ENCODE data around the gene TMC1.

Gene TMC1

GRCh38 chr9:72836790-72837189 lies 315.4 kb downstream of the TMC1 start:
- DNase-seq = no peak
- 91% methylated on average over 6 of the region's 6 CpGs for WGBS
- Histone ChIP-seq H3K14ac (ENCODE audit: low read length in 2 of 2) (no peak overlapping the region), H3K4ac (ENCODE audit: low read depth in 1 of 2, low read length in 2 of 2) (no peak overlapping the region), H3K9ac (ENCODE audit: low read length) (no peak overlapping the region), H2BK12ac (ENCODE audit: low read length in 2 of 2) (no peak overlapping the region), H4K8ac (ENCODE audit: low read length) (no peak overlapping the region), H3K27ac (ENCODE audit: low read length, poor library complexity, severe bottlenecking) (no peak overlapping the region), H4K91ac (ENCODE audit: low read length) (no peak overlapping the region), H3K9me3 (ENCODE audit: control insufficient read depth, low read length) (no peaks in the 10 kb centered on the region), H3K79me1 (replicated peaks; ENCODE audit: low read length, poor library complexity, severe bottlenecking) (no peaks in the 10 kb centered on the region), H3K4me3 (ENCODE audit: insufficient read depth in 1 of 2, low read depth in 1 of 2, low read length in 2 of 2) (no peak overlapping the region), H3K4me2 (ENCODE audit: low read length, poor library complexity, severe bottlenecking) (no peak overlapping the region), H2BK5ac (ENCODE audit: low read depth, low read length, poor library complexity, severe bottlenecking) (no peak overlapping the region), H3K18ac (ENCODE audit: low read depth in 1 of 2, low read length in 2 of 2) (no peak overlapping the region), H2AFZ (ENCODE audit: low read depth, low read length) (no peak overlapping the region), H3K4me1 (ENCODE audit: control insufficient read depth, insufficient read depth, low read depth, low read length) (no peaks in the 10 kb centered on the region), H3K23ac (ENCODE audit: low read length in 2 of 2) (no peak overlapping the region), H2BK15ac (ENCODE audit: low read depth, poor library complexity, severe bottlenecking) (no peak overlapping the region), H2BK120ac (ENCODE audit: low read depth, low read length) (no peak overlapping the region), H3K36me3 (ENCODE audit: control insufficient read depth in 1 of 2, insufficient read depth in 2 of 2, low read depth in 1 of 2, low read length in 2 of 2) (no peaks in the 10 kb centered on the region), H2AK5ac (ENCODE audit: low read length, severe bottlenecking) (no peak overlapping the region), H3K27me3 (ENCODE audit: control insufficient read depth in 1 of 2, insufficient read depth in 1 of 2, low read length in 2 of 2) (no peaks in the 10 kb centered on the region)

GRCh38 chr9:72839085-72839484 lies 317.7 kb downstream of the TMC1 start:
- Histone ChIP-seq H3K4me2 (ENCODE audit: low read length, poor library complexity, severe bottlenecking) (no peak overlapping the region), H2AFZ (ENCODE audit: low read depth, low read length) (no peak overlapping the region), H3K9ac (ENCODE audit: low read length) (no peak overlapping the region), H3K18ac (ENCODE audit: low read depth in 1 of 2, low read length in 2 of 2) (no peak overlapping the region), H3K79me1 (replicated peaks; ENCODE audit: low read length, poor library complexity, severe bottlenecking) (no peaks in the 10 kb centered on the region), H3K14ac (ENCODE audit: low read length in 2 of 2) (no peak overlapping the region), H4K91ac (ENCODE audit: low read length) (no peak overlapping the region), H2BK120ac (ENCODE audit: low read depth, low read length) (no peak overlapping the region), H3K4me1 (ENCODE audit: control insufficient read depth, insufficient read depth, low read depth, low read length) (no peaks in the 10 kb centered on the region), H3K27me3 (ENCODE audit: control insufficient read depth in 1 of 2, insufficient read depth in 1 of 2, low read length in 2 of 2) (peaks cover 0 to 3% of the 10 kb centered on the region in 2 experiments), H2BK5ac (ENCODE audit: low read depth, low read length, poor library complexity, severe bottlenecking) (no peak overlapping the region), H3K36me3 (ENCODE audit: control insufficient read depth in 1 of 2, insufficient read depth in 2 of 2, low read depth in 1 of 2, low read length in 2 of 2) (no peaks in the 10 kb centered on the region), H2BK15ac (ENCODE audit: low read depth, poor library complexity, severe bottlenecking) (no peak overlapping the region), H3K27ac (ENCODE audit: low read length, poor library complexity, severe bottlenecking) (no peak overlapping the region), H3K9me3 (ENCODE audit: control insufficient read depth, low read length) (no peaks in the 10 kb centered on the region), H3K23ac (ENCODE audit: low read length in 2 of 2) (no peak overlapping the region), H3K4ac (ENCODE audit: low read depth in 1 of 2, low read length in 2 of 2) (no peak overlapping the region), H4K8ac (ENCODE audit: low read length) (no peak overlapping the region), H2BK12ac (ENCODE audit: low read length in 2 of 2) (no peak overlapping the region), H2AK5ac (ENCODE audit: low read length, severe bottlenecking) (no peak overlapping the region), H3K4me3 (ENCODE audit: insufficient read depth in 1 of 2, low read depth in 1 of 2, low read length in 2 of 2) (no peak overlapping the region)
- DNase-seq = peak; percentile 8
- WGBS = 91% methylated on average over 3 of the region's 3 CpGs

DNA sequence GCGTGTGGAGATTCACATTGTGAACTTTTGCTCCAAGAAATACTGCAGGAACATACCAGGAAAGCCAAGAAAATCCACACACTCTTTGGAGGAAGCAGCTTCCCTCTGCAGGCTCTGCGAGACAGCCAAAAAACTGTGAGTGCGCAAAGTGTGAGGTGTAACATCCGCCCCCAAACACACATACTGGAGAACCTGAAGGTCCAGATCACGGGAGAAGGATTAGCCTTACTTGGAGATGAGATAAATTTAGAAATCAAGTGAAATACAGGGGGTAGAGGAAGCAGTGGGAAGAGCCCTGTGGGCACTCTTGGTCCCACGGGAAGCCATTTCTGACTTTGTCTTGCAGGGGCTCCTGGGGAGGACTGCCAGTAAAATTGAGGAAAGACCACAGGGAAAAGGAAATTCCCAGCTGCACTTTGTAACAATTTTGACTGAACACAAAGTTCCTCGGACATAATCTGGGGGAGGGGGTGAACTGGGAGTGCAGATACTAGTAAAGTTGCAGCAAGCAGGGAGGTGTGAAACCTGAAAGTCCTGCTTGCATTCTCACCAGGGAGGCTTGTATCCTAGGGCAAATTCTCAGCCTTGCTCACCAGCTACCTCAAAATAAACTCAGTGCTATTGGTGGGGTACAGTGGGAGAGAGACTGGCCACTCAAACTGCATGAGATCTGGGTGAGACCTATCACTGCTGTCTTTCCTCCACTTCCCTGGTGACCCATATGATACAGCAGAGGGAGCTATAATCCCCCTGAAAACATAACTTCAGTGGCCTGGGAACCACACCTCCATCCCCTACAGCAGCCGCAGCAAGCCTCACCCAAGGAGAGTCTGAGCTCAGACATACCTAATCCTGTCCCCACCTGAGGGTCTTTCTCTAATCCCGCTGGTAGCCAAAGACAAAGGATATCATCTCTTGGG lies 322.4 kb downstream of the TMC1 start:
- Histone ChIP-seq H2BK5ac (ENCODE audit: low read depth, low read length, poor library complexity, severe bottlenecking) (no peak overlapping the region), H3K18ac (ENCODE audit: low read depth in 1 of 2, low read length in 2 of 2) (no peak overlapping the region), H3K36me3 (ENCODE audit: control insufficient read depth in 1 of 2, insufficient read depth in 2 of 2, low read depth in 1 of 2, low read length in 2 of 2) (no peaks in the 10 kb centered on the region), H3K79me1 (replicated peaks; ENCODE audit: low read length, poor library complexity, severe bottlenecking) (no peaks in the 10 kb centered on the region), H3K4ac (ENCODE audit: low read depth in 1 of 2, low read length in 2 of 2) (no peak overlapping the region), H2AK5ac (ENCODE audit: low read length, severe bottlenecking) (no peak overlapping the region), H3K9me3 (ENCODE audit: control insufficient read depth, low read length) (peaks cover 8% of the 10 kb centered on the region), H3K27me3 (ENCODE audit: control insufficient read depth in 1 of 2, insufficient read depth in 1 of 2, low read length in 2 of 2) (peaks cover 0 to 3% of the 10 kb centered on the region in 2 experiments), H4K91ac (ENCODE audit: low read length) (no peak overlapping the region), H3K4me3 (ENCODE audit: insufficient read depth in 1 of 2, low read depth in 1 of 2, low read length in 2 of 2) (no peak overlapping the region), H3K4me2 (ENCODE audit: low read length, poor library complexity, severe bottlenecking) (no peak overlapping the region), H3K9ac (ENCODE audit: low read length) (no peak overlapping the region), H3K4me1 (ENCODE audit: control insufficient read depth, insufficient read depth, low read depth, low read length) (no peaks in the 10 kb centered on the region), H3K23ac (ENCODE audit: low read length in 2 of 2) (no peak overlapping the region), H2BK15ac (ENCODE audit: low read depth, poor library complexity, severe bottlenecking) (no peak overlapping the region), H2AFZ (ENCODE audit: low read depth, low read length) (no peak overlapping the region), H2BK12ac (ENCODE audit: low read length in 2 of 2) (no peak overlapping the region), H2BK120ac (ENCODE audit: low read depth, low read length) (no peak overlapping the region), H4K8ac (ENCODE audit: low read length) (no peak overlapping the region), H3K14ac (ENCODE audit: low read length in 2 of 2) (no peak overlapping the region), H3K27ac (ENCODE audit: low read length, poor library complexity, severe bottlenecking) (no peak overlapping the region)
- DNase-seq = peak; percentile 16
- 75% methylated on average over 9 of the region's 9 CpGs for WGBS

DNA sequence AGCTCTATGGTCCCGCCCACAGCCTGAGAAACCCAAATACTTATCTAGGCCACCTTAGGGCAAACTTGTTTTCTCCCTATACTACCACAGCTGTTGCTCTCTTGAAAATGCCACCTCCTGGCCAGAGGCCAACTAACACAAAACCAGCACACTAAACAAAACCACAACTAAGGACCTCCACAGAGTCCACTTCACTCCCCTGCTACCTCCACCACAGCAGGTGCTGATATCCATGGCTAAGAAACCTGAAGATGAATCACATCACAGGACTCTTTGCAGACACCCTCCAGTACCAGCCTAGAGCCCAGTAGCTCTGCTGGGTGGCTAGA lies 323.0 kb downstream of the TMC1 start:
- Histone ChIP-seq H2AK5ac (ENCODE audit: low read length, severe bottlenecking) (no peak overlapping the region), H3K18ac (ENCODE audit: low read depth in 1 of 2, low read length in 2 of 2) (no peak overlapping the region), H3K79me1 (replicated peaks; ENCODE audit: low read length, poor library complexity, severe bottlenecking) (no peaks in the 10 kb centered on the region), H2BK12ac (ENCODE audit: low read length in 2 of 2) (no peak overlapping the region), H3K4ac (ENCODE audit: low read depth in 1 of 2, low read length in 2 of 2) (no peak overlapping the region), H4K8ac (ENCODE audit: low read length) (no peak overlapping the region), H3K27ac (ENCODE audit: low read length, poor library complexity, severe bottlenecking) (no peak overlapping the region), H2AFZ (ENCODE audit: low read depth, low read length) (no peak overlapping the region), H3K9ac (ENCODE audit: low read length) (no peak overlapping the region), H3K14ac (ENCODE audit: low read length in 2 of 2) (no peak overlapping the region), H4K91ac (ENCODE audit: low read length) (no peak overlapping the region), H2BK120ac (ENCODE audit: low read depth, low read length) (no peak overlapping the region), H3K4me2 (ENCODE audit: low read length, poor library complexity, severe bottlenecking) (no peak overlapping the region), H2BK5ac (ENCODE audit: low read depth, low read length, poor library complexity, severe bottlenecking) (no peak overlapping the region), H3K4me1 (ENCODE audit: control insufficient read depth, insufficient read depth, low read depth, low read length) (no peaks in the 10 kb centered on the region), H3K23ac (ENCODE audit: low read length in 2 of 2) (no peak overlapping the region), H2BK15ac (ENCODE audit: low read depth, poor library complexity, severe bottlenecking) (no peak overlapping the region), H3K27me3 (ENCODE audit: control insufficient read depth in 1 of 2, insufficient read depth in 1 of 2, low read length in 2 of 2) (peaks cover 0 to 3% of the 10 kb centered on the region in 2 experiments), H3K36me3 (ENCODE audit: control insufficient read depth in 1 of 2, insufficient read depth in 2 of 2, low read depth in 1 of 2, low read length in 2 of 2) (no peaks in the 10 kb centered on the region), H3K9me3 (ENCODE audit: control insufficient read depth, low read length) (peaks cover 8% of the 10 kb centered on the region), H3K4me3 (ENCODE audit: insufficient read depth in 1 of 2, low read depth in 1 of 2, low read length in 2 of 2) (no peak overlapping the region)
- 82% methylated on average over 1 of the region's 1 CpG for WGBS
- no peak for DNase-seq

All from mesenchymal stem cell (in vitro differentiated cells and primary cell).